GM23338 (cell line): ENCODE results near the gene PCDHGA1. TPM values are rescaled to one million over a fixed set of nuclear protein-coding genes. Genes with fewer than 3 reads are reported as not detected.

Source experiments
- ATAC-seq: fragments of 200-7000 bp; cut with Tn5 transposase; 3 replicates; pipeline ENCODE4 v1.9.1; 2020
- DNase-seq: peaks from one replicate; pipeline ENCODE4 v3.0.0-alpha.2; 2015; ENCODE audit warnings: low spot score
- H2AFZ ChIP-seq: fragments of 200-600 bp; sonication (generic); 2 replicates; pipeline ENCODE4 v1.8.0; 2016; ENCODE audit warnings: antibody characterized with exemption, mild to moderate bottlenecking, moderate library complexity
- H3F3A ChIP-seq: fragments of 200-600 bp; sonication (generic); replicated peaks from 2 replicates; pipeline ENCODE4 v1.8.0; 2017; ENCODE audit warnings: antibody characterized with exemption, mixed run types, low read depth
- H3K27ac ChIP-seq: fragments of 200-600 bp; sonication (generic); 2 replicates; pipeline ENCODE4 v1.6.1; 2016; ENCODE audit warnings: low read depth
- H3K27me3 ChIP-seq: fragments of 200-600 bp; sonication (generic); 2 replicates; pipeline ENCODE4 v1.8.0; 2016; ENCODE audit warnings: mild to moderate bottlenecking, mixed run types, moderate library complexity; ENCODE audit not compliant: insufficient read depth
- H3K36me3 ChIP-seq: fragments of 200-600 bp; sonication (generic); 2 replicates; pipeline ENCODE4 v1.8.0; 2016; ENCODE audit warnings: mild to moderate bottlenecking; ENCODE audit not compliant: insufficient read depth
- H3K4me1 ChIP-seq: fragments of 200-600 bp; sonication (generic); 2 replicates; pipeline ENCODE4 v1.8.0; 2016; ENCODE audit warnings: mild to moderate bottlenecking, moderate library complexity; ENCODE audit not compliant: insufficient read depth
- H3K4me2 ChIP-seq: fragments of 200-600 bp; sonication (generic); 2 replicates; pipeline ENCODE4 v1.7.1; 2017; ENCODE audit warnings: mixed run types
- H3K4me3 ChIP-seq: fragments of 200-600 bp; sonication (generic); 2 replicates; pipeline ENCODE4 v1.6.1; 2016; ENCODE audit warnings: mixed run types
- H3K79me2 ChIP-seq: fragments of 200-600 bp; sonication (generic); replicated peaks from 2 replicates; pipeline ENCODE4 v1.8.0; 2017; ENCODE audit warnings: mild to moderate bottlenecking; ENCODE audit not compliant: insufficient read depth
- H3K9me2 ChIP-seq: fragments of 200-600 bp; sonication (generic); 2 replicates; pipeline ENCODE4 v1.8.0; 2017; ENCODE audit not compliant: insufficient read depth
- H4K20me1 ChIP-seq: fragments of 200-600 bp; sonication (generic); replicated peaks from 2 replicates; pipeline ENCODE4 v1.8.0; 2017; ENCODE audit warnings: mild to moderate bottlenecking; ENCODE audit not compliant: insufficient read depth
- H3K27ac Mint-ChIP-seq: 2 replicates; pipeline ENCODE4 v1.8.0; 2020; ENCODE audit warnings: inconsistent platforms, mild to moderate bottlenecking, moderate library complexity, mixed read lengths
- H3K27me3 Mint-ChIP-seq: 3 replicates; pipeline ENCODE4 v1.8.0; 2022; ENCODE audit warnings: low read depth, mild to moderate bottlenecking, moderate library complexity, mixed read lengths, inconsistent platforms; ENCODE audit not compliant: insufficient read depth, poor library complexity
- H3K36me3 Mint-ChIP-seq: 3 replicates; pipeline ENCODE4 v1.8.0; 2021; ENCODE audit warnings: low read depth, mild to moderate bottlenecking, inconsistent platforms, moderate library complexity, mixed read lengths
- H3K4me1 Mint-ChIP-seq: 3 replicates; pipeline ENCODE4 v1.8.0; 2020; ENCODE audit warnings: mild to moderate bottlenecking, inconsistent platforms, mixed read lengths
- H3K4me3 Mint-ChIP-seq: 3 replicates; pipeline ENCODE4 v1.8.0; 2021; ENCODE audit warnings: moderate library complexity, mild to moderate bottlenecking, inconsistent platforms, mixed read lengths
- H3K9me3 Mint-ChIP-seq: 3 replicates; pipeline ENCODE4 v1.8.0; 2020; ENCODE audit warnings: moderate library complexity, mild to moderate bottlenecking, inconsistent platforms, mixed read lengths
- CREB1 ChIP-seq: fragments of 250-450 bp; sonication (Bioruptor Pico); IDR thresholded peaks from 2 replicates; pipeline ENCODE4 v1.5.0; 2020; ENCODE audit warnings: low read depth, mild to moderate bottlenecking, moderate library complexity
- CTCF ChIP-seq, 2 experiments: fragments of 200-600 bp in 1 of 2; sonication (generic) in 1 of 2; conservative IDR thresholded peaks; 2 replicates each; pipeline versions ENCODE4 v1.5.1 to v1.6.1; 2016 to 2017; ENCODE audit warnings: antibody characterized with exemption in 2 of 2, low read depth in 2 of 2, mild to moderate bottlenecking in 2 of 2, moderate library complexity in 1 of 2
- ETS1 ChIP-seq: IDR thresholded peaks from 2 replicates; pipeline ENCODE4 v1.6.1; 2016; ENCODE audit warnings: antibody characterized with exemption
- EZH2 ChIP-seq: fragments of 200-600 bp; sonication (generic); IDR thresholded peaks from one replicate; pipeline ENCODE4 v1.8.0; 2017; ENCODE audit warnings: antibody characterized with exemption, mild to moderate bottlenecking, low read depth; ENCODE audit not compliant: unreplicated experiment
- EZH2phosphoT487 ChIP-seq: fragments of 200-600 bp; sonication (generic); IDR thresholded peaks from one replicate; pipeline ENCODE4 v1.8.1; 2018; ENCODE audit warnings: antibody characterized with exemption; ENCODE audit not compliant: unreplicated experiment
- JUNB ChIP-seq: IDR thresholded peaks from one replicate; pipeline ENCODE4 v1.6.1; 2016; ENCODE audit warnings: antibody characterized with exemption; ENCODE audit not compliant: unreplicated experiment
- NANOG ChIP-seq: IDR thresholded peaks from 2 replicates; pipeline ENCODE4 v1.6.1; 2016; ENCODE audit warnings: antibody characterized with exemption, borderline replicate concordance
- POLR2AphosphoS5 ChIP-seq: IDR thresholded peaks from 2 replicates; pipeline ENCODE4 v1.6.1; 2016; ENCODE audit warnings: antibody characterized with exemption, low read depth
- REST ChIP-seq: IDR thresholded peaks from one replicate; pipeline ENCODE4 v1.6.1; 2018; ENCODE audit warnings: antibody characterized with exemption; ENCODE audit not compliant: unreplicated experiment
- STAT1 ChIP-seq: IDR thresholded peaks from one replicate; pipeline ENCODE4 v1.6.1; 2016; ENCODE audit warnings: antibody characterized with exemption; ENCODE audit not compliant: unreplicated experiment
- ZNF114 ChIP-seq: fragments of 250-450 bp; sonication (Bioruptor Pico); IDR thresholded peaks from 2 replicates; pipeline ENCODE4 v1.5.0; 2020; ENCODE audit warnings: mild to moderate bottlenecking, moderate library complexity
- ZNF331 ChIP-seq: fragments of 250-450 bp; sonication (Bioruptor Pico); IDR thresholded peaks from 2 replicates; pipeline ENCODE4 v1.5.0; 2020; ENCODE audit warnings: low read depth, mild to moderate bottlenecking, moderate library complexity
- ZNF462 ChIP-seq: fragments of 250-450 bp; sonication (Bioruptor Pico); IDR thresholded peaks from 2 replicates; pipeline ENCODE4 v1.5.0; 2020; ENCODE audit warnings: mild to moderate bottlenecking, moderate library complexity
- polyA plus RNA-seq: library from polyadenylated mRNA; unstranded; fragments of >200 nt; fragmentation: Nextera tagmentation; extraction: Ambion mirVana; gene quantifications from 2 replicates; pipeline ENCODE4 v1.2.1, GENCODE V29; 2016
- total RNA-seq: library from RNA; depleted of rRNA; stranded (reverse); fragments of >200 nt; shearing (Covaris generic); gene quantifications from 2 replicates; pipeline ENCODE4 v1.2.3, GENCODE V29; 2014

The PCDHGA1 gene
- total and polyA plus RNA-seq, 2 experiments from 2014 or later: 0.39 to 1.7 TPM

- Mint-ChIP-seq H3K4me1 (no peaks in the 10 kb centered on the region; the same call in 2 of the 3 replicates), H3K27me3 (peaks cover 2% of the 10 kb centered on the region), H3K36me3 (peaks cover 42% of the 10 kb centered on the region), H3K27ac (no peak overlapping the region), H3K9me3 (peaks cover 80% of the 10 kb centered on the region), H3K4me3 (no peak overlapping the region)
- no peak for TF ChIP-seq JUNB
- TF ChIP-seq ETS1: no peak
- no peak for TF ChIP-seq STAT1
- no peak for TF ChIP-seq CTCF (conservative IDR thresholded peaks at IDR 0.05; ENCODE audit: low read depth in 2 of 2)
- no peak for TF ChIP-seq ZNF114 (CRISPR knock-in tag)
- TF ChIP-seq NANOG: no peak
- no peak for TF ChIP-seq CREB1 (CRISPR knock-in tag)
- TF ChIP-seq POLR2AphosphoS5: no peak
- TF ChIP-seq EZH2phosphoT487: no peak
- TF ChIP-seq REST: no peak
- TF ChIP-seq ZNF331 (CRISPR knock-in tag): no peak
- no peak for TF ChIP-seq EZH2
- no peak for TF ChIP-seq ZNF462 (CRISPR knock-in tag)
- H3K4me1 ChIP-seq: no peaks in the 10 kb centered on the region
- no peak for DNase-seq
- H3K79me2 ChIP-seq: no peaks in the 10 kb centered on the region
- H3K9me2 ChIP-seq: no peaks in the 10 kb centered on the region
- no peaks in the 10 kb centered on the region for H3F3A ChIP-seq
- H4K20me1 ChIP-seq: no peaks in the 10 kb centered on the region
- no peak overlapping the region for H2AFZ ChIP-seq
- no peak for ATAC-seq
- H3K4me3 ChIP-seq: no peak overlapping the region
- no peak overlapping the region for H3K4me2 ChIP-seq
- no peaks in the 10 kb centered on the region for H3K36me3 ChIP-seq
- no peaks in the 10 kb centered on the region for H3K27me3 ChIP-seq
- H3K27ac ChIP-seq: no peak overlapping the region
These were observed 12.5 kb downstream of the PCDHGA1 start for GRCh38 chr5:141342773-141343172.
